Loucy (cell line): ENCODE data around the gene DENND5B.

ENCODE experiments used
- H2AFZ ChIP-seq: fragments of 200-600 bp; sonication (generic); 2 replicates; pipeline ENCODE4 v1.6.0; 2016; ENCODE audit warnings: antibody characterized with exemption, mild to moderate bottlenecking, low read length, moderate library complexity
- H3F3A ChIP-seq: fragments of 200-600 bp; 2 replicates; pipeline ENCODE4 v1.6.0; 2016; ENCODE audit warnings: antibody characterized with exemption, low read depth, mild to moderate bottlenecking
- H3K27me3 ChIP-seq: fragments of 200-600 bp; sonication (generic); 2 replicates; pipeline ENCODE4 v1.6.1; 2014; ENCODE audit warnings: low read length, mild to moderate bottlenecking; ENCODE audit not compliant: insufficient read depth, poor library complexity, severe bottlenecking
- H3K36me3 ChIP-seq: fragments of 200-600 bp; sonication (generic); 2 replicates; pipeline ENCODE4 v1.6.1; 2016; ENCODE audit warnings: low read length; ENCODE audit not compliant: insufficient read depth
- H3K4me1 ChIP-seq: fragments of 200-600 bp; sonication (generic); 2 replicates; pipeline ENCODE4 v1.5.1; 2014; ENCODE audit warnings: low read length, mild to moderate bottlenecking; ENCODE audit not compliant: insufficient read depth, poor library complexity, severe bottlenecking
- H3K4me2 ChIP-seq: fragments of 200-600 bp; sonication (generic); 2 replicates; pipeline ENCODE4 v1.6.0; 2014; ENCODE audit warnings: antibody characterized with exemption, low read length, low read depth, mild to moderate bottlenecking; ENCODE audit not compliant: poor library complexity, severe bottlenecking
- H3K4me3 ChIP-seq: fragments of 200-600 bp; sonication (generic); 2 replicates; pipeline ENCODE4 v1.5.1; 2014; ENCODE audit warnings: low read length, mild to moderate bottlenecking, mixed read lengths; ENCODE audit not compliant: poor library complexity, severe bottlenecking
- H3K79me2 ChIP-seq: fragments of 200-600 bp; sonication (generic); 2 replicates; pipeline ENCODE4 v1.6.1; 2014; ENCODE audit warnings: low read length; ENCODE audit not compliant: insufficient read depth
- H3K9ac ChIP-seq: fragments of 200-600 bp; sonication (generic); 2 replicates; pipeline ENCODE4 v1.6.0; 2014; ENCODE audit warnings: mild to moderate bottlenecking, low read depth, low read length, moderate library complexity; ENCODE audit not compliant: poor library complexity, severe bottlenecking
- H3K9me2 ChIP-seq: fragments of 200-600 bp; sonication (generic); replicated peaks from 2 replicates; pipeline ENCODE4 v1.6.1; 2016; ENCODE audit warnings: low read depth, low read length, mixed read lengths
- H3K9me3 ChIP-seq: fragments of 200-600 bp; sonication (generic); 2 replicates; pipeline ENCODE4 v1.6.1; 2014; ENCODE audit warnings: mild to moderate bottlenecking, antibody characterized with exemption, low read length, low read depth; ENCODE audit not compliant: insufficient read depth
- H4K20me1 ChIP-seq: fragments of 200-600 bp; sonication (generic); 2 replicates; pipeline ENCODE4 v1.6.0; 2014; ENCODE audit warnings: antibody characterized with exemption, low read length, mild to moderate bottlenecking; ENCODE audit not compliant: insufficient read depth, poor library complexity, severe bottlenecking
- CTCF ChIP-seq: fragments of 200-600 bp; sonication (generic); conservative IDR thresholded peaks from 2 replicates; pipeline ENCODE4 v1.5.1; 2014; ENCODE audit warnings: mild to moderate bottlenecking, antibody characterized with exemption, low read length
- EZH2phosphoT487 ChIP-seq: fragments of 200-600 bp; IDR thresholded peaks from 2 replicates; pipeline ENCODE4 v1.6.1; 2018; ENCODE audit warnings: antibody characterized with exemption, mild to moderate bottlenecking, moderate library complexity, borderline replicate concordance

Gene DENND5B

GRCh38 chr12:31583878-31584277 lies 7.1 kb downstream of the DENND5B start:
- Histone ChIP-seq H3K4me1 (peaks cover 17% of the 10 kb centered on the region), H3K9ac (no peak overlapping the region), H4K20me1 (no peaks in the 10 kb centered on the region), H3K27me3 (no peaks in the 10 kb centered on the region), H3F3A (no peaks in the 10 kb centered on the region), H3K36me3 (no peaks in the 10 kb centered on the region), H2AFZ (no peak overlapping the region), H3K4me3 (no peak overlapping the region), H3K9me2 (no peaks in the 10 kb centered on the region), H3K79me2 (peaks cover 16% of the 10 kb centered on the region), H3K4me2 (no peak overlapping the region), H3K9me3 (no peaks in the 10 kb centered on the region)
- TF ChIP-seq EZH2phosphoT487 (no peak), CTCF (no peak)

DNA sequence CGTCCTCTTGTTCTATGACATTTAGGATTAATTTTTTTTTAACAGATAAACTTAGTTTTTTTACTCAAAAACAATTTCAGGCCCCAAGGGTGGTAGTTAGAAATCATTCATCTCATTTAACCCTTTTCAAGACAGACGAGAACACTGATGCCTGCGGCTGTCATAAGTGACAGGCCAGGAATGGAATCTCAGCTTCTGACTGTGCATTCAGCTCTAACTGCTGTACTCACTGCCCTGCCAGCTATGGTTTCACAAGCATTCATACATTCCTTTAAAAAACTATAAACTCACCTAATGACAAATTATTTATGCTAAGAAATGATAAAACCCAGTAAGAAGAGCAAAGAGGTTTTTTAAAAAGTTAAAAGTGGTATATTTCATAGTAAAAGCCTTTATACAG lies 8.8 kb downstream of the DENND5B start:
- Histone ChIP-seq H3K4me1 (peaks cover 10% of the 10 kb centered on the region), H3K27me3 (no peaks in the 10 kb centered on the region), H3F3A (no peaks in the 10 kb centered on the region), H3K4me2 (no peak overlapping the region), H3K36me3 (no peaks in the 10 kb centered on the region), H3K9ac (no peak overlapping the region), H3K79me2 (peaks cover 3% of the 10 kb centered on the region; the same call in 1 of the 2 replicates), H3K9me2 (no peaks in the 10 kb centered on the region), H3K4me3 (no peak overlapping the region), H3K9me3 (no peaks in the 10 kb centered on the region), H4K20me1 (no peaks in the 10 kb centered on the region), H2AFZ (no peak overlapping the region)
- TF ChIP-seq EZH2phosphoT487, result no peak
- TF ChIP-seq CTCF, result no peak

DNA sequence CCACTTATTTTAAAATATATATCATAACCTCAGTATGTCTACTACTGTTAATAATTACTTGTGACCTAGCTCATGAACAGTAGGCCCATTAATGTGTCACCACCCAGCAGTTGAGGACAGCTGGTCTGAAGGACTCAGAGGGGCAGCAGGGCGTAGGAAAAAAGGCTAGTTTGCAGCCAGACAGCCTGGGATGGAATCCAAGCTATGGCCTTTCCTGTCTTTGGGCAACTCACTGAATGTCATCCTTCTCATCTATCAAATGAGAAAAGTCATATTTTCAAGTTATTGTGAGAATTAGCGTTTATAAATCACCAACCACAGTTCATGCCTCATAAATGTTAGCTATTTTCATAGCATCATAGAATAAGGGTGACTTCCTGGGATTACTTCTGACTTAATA lies 12.3 kb downstream of the DENND5B start:
- Histone ChIP-seq H3K79me2 (peaks cover 3% of the 10 kb centered on the region; the same call in 1 of the 2 replicates), H3K4me3 (no peak overlapping the region), H3K9me2 (no peaks in the 10 kb centered on the region), H3K9me3 (no peaks in the 10 kb centered on the region), H3K36me3 (no peaks in the 10 kb centered on the region), H3K27me3 (no peaks in the 10 kb centered on the region), H3K4me2 (no peak overlapping the region), H2AFZ (no peak overlapping the region), H3K4me1 (no peaks in the 10 kb centered on the region), H4K20me1 (peaks cover 6% of the 10 kb centered on the region), H3K9ac (no peak overlapping the region), H3F3A (no peaks in the 10 kb centered on the region)
- TF ChIP-seq EZH2phosphoT487 (no peak), CTCF (no peak)
